Heart right ventricle (tissue), 16 donors: Measurements from ENCODE around the gene CNTLN. TPM values are rescaled to one million over a fixed set of nuclear protein-coding genes. Genes with fewer than 3 reads are reported as not detected.
"Not testable (repeated sequence)": the region's sequence is repeated elsewhere in the genome, so short reads cannot be mapped to it uniquely, and the experiment has no call there.

Experiments
- ATAC-seq, 8 donors: fragments of 200-7000 bp; cut with Tn5 transposase; one replicate each; pipeline ENCODE4 v1.9.1; 2020; ENCODE audit warnings: mild to moderate bottlenecking in 8 of 8, moderate library complexity in 8 of 8, moderate number of reproducible peaks in 1 of 8
- DNase-seq, 2 donors: peaks; one replicate each; pipeline ENCODE4 v3.0.0-alpha.2; 2020
- H3K27ac ChIP-seq, 10 donors: fragments of 200-600 bp; sonication (generic) in 2 of 10; one replicate each; pipeline versions ENCODE4 v1.5.0 to v1.8.0; 2020 to 2022; ENCODE audit warnings: mild to moderate bottlenecking in 3 of 10
- H3K27me3 ChIP-seq, 7 donors: fragments of 200-600 bp; one replicate each; pipeline ENCODE4 v1.8.0; 2021 to 2022; ENCODE audit warnings: mild to moderate bottlenecking in 2 of 7
- H3K36me3 ChIP-seq, 9 donors: fragments of 200-600 bp; sonication (generic) in 1 of 9; one replicate each; pipeline versions ENCODE4 v1.5.0 to v1.8.0; 2020 to 2022; ENCODE audit warnings: mild to moderate bottlenecking in 2 of 9
- H3K4me1 ChIP-seq, 9 donors: fragments of 200-600 bp; sonication (generic) in 1 of 9; one replicate each; pipeline versions ENCODE4 v1.5.0 to v1.8.0; 2020 to 2022; ENCODE audit warnings: mild to moderate bottlenecking in 4 of 9
- H3K4me3 ChIP-seq, 10 donors: fragments of 200-600 bp; sonication (generic) in 2 of 10; one replicate each; pipeline versions ENCODE4 v1.5.0 to v1.8.0; 2020 to 2022; ENCODE audit warnings: mild to moderate bottlenecking in 7 of 10, moderate library complexity in 2 of 10
- H3K9me3 ChIP-seq, 11 donors: fragments of 200-600 bp in 10 of 11; sonication (generic) in 2 of 11; one replicate each; pipeline versions ENCODE4 v1.5.0 to v1.8.0; 2013 to 2022; ENCODE audit warnings: mild to moderate bottlenecking in 2 of 11, control low read depth in 1 of 11, moderate library complexity in 1 of 11
- CTCF ChIP-seq, 9 donors: fragments of 200-600 bp; sonication (generic) in 2 of 9; IDR thresholded peaks; one replicate each; pipeline versions ENCODE4 v1.5.0 to v1.8.0; 2021 to 2022; ENCODE audit warnings: antibody characterized with exemption in 9 of 9, mild to moderate bottlenecking in 5 of 9, moderate library complexity in 1 of 9
- WGBS, 2 donors: extraction: QIAGEN DNeasy Blood & Tissue Kit; methylation state at CpG; one replicate each; pipeline ENCODE4 v1.1.7; 2013; ENCODE audit warnings: inconsistent platforms in 1 of 2; 5-methylcytosine and 5-hydroxymethylcytosine counted together
- intact Hi-C, 10 donors: fragments of 100-400 bp; cut with DNase I; formaldehyde crosslinking; loops; one replicate each; pipeline versions ENCODE4 v1.11.1 to v1.14.2; 2022
- polyA plus RNA-seq, 2 donors: library from polyadenylated mRNA; stranded (reverse); fragments of 200-250 nt; gene quantifications; one replicate each; pipeline ENCODE4 v1.2.3, GENCODE V29; 2013
- total RNA-seq, 10 donors: library from RNA; stranded (reverse); fragmentation: NEBNext Ultra II Directional in 3 of 10; extraction: Animal tissue kit (Norgen Biotek cat#: 25700) in 3 of 10; gene quantifications; one replicate each; pipeline versions ENCODE4 v1.2.1 to v1.2.4, GENCODE V29; 2021 to 2023
- donor health status: Arrhythmogenic right ventricular cardiomyopathy.
- donor health status: ischemic (EF 13 %, LVEDD 7.1; RV severe dilation, severe dysfunction).
- donor health status: healthy with polysubstance abuse.
- donor health status: DM: no; HTN: yes; CAD: no.
- donor health status: DM: no; HTN: no; CAD: no.
- donor health status: ischemic (EF 25% LVEDD 6.9; RV normal size, moderate dysfunction).
- donor health status: ischemic (EF 25% LVEDD 5.7; RV mildly dilated, moderate dysfunction).
- donor health status: healthy.
- donor health status: DM: yes; HTN: yes; CAD: no.
- donor health status: Ischemic cardiomyopathy.
- donor health status: ischemic (EF 35%, LVEDD 5.7; RV mildly dilated, moderate dysfunction).
- donor health status: nonischemic (EF 11% LVEDD 7.7; RV severe dilation, severe dysfunction).
- donor health status: DM: yes; HTN: yes; CAD: no.
- donor health status: PGD.
- donor health status: ischemic (EF 29% LVEDD 5.4; RV normal size, mild dysfunction).
- donor health status: nonischemic (EF 23%, LVEDD 6.1; RV moderate dilation, normal function).

CNTLN gene
- total and polyA plus RNA-seq, 12 donors: 1.5 to 3.6 (median 2.2) TPM

- Histone ChIP-seq H3K4me1 (no peaks in the 10 kb centered on the region), H3K36me3 (peaks cover 0 to 26% (median 0%) of the 10 kb centered on the region in 9 donors), H3K27me3 (no peaks in the 10 kb centered on the region), H3K27ac (no peak overlapping the region), H3K9me3 (peaks cover 0 to 77% (median 33%) of the 10 kb centered on the region in 11 donors), H3K4me3 (no peak overlapping the region)
- no peak for DNase-seq
- ATAC-seq: no peak
- WGBS, 2 donors: 90 to 98% methylated on average over 5 of the region's 5 CpGs
- intact Hi-C loops: no loop called here
- no peak for TF ChIP-seq CTCF (IDR thresholded peaks at IDR 0.05)
Measured at GRCh38 chr9:17246770-17247169, 111.9 kb downstream of the CNTLN start.

- ATAC-seq: no peak
- Histone ChIP-seq H3K27me3 (no peaks in the 10 kb centered on the region), H3K4me3 (no peak overlapping the region), H3K4me1 (no peaks in the 10 kb centered on the region), H3K9me3 (peaks cover 0 to 81% (median 61%) of the 10 kb centered on the region in 11 donors), H3K36me3 (peaks cover 0 to 28% (median 0%) of the 10 kb centered on the region in 9 donors), H3K27ac (no peak overlapping the region)
- DNase-seq: no peak
- intact Hi-C loops: no loop called here
- no peak for TF ChIP-seq CTCF (IDR thresholded peaks at IDR 0.05)
Measured at GRCh38 chr9:17251100-17251499, 116.3 kb downstream of the CNTLN start.

GRCh38 chr9:17268531-17269188 is 133.8 kb downstream of the CNTLN start:
- H3K4me3 ChIP-seq, H3K27ac ChIP-seq, H3K36me3 ChIP-seq, H3K27me3 ChIP-seq, DNase-seq, intact Hi-C loops, ATAC-seq, H3K4me1 ChIP-seq: not testable (repeated sequence)
- WGBS, 2 donors: 87 to 94% methylated on average over 19 of the region's 19 CpGs
- peaks cover 0 to 13% (median 0%) of the 10 kb centered on the region in 11 donors for H3K9me3 ChIP-seq

GRCh38 chr9:17269799-17270198 is 135.0 kb downstream of the CNTLN start:
- H3K4me1 ChIP-seq: no peaks in the 10 kb centered on the region
- no peak overlapping the region for H3K4me3 ChIP-seq
- DNase-seq (no peak), ATAC-seq (no peak)
- H3K36me3 ChIP-seq: no peaks in the 10 kb centered on the region
- intact Hi-C loops: no loop called here
- no peak overlapping the region for H3K27ac ChIP-seq
- no peak for TF ChIP-seq CTCF (IDR thresholded peaks at IDR 0.05)
- peaks cover 0 to 13% (median 0%) of the 10 kb centered on the region in 11 donors for H3K9me3 ChIP-seq
- H3K27me3 ChIP-seq: no peaks in the 10 kb centered on the region

GRCh38 chr9:17272536-17272935 is 137.7 kb downstream of the CNTLN start:
- Histone ChIP-seq H3K27ac (no peak overlapping the region), H3K27me3 (no peaks in the 10 kb centered on the region), H3K36me3 (peaks cover 0 to 8% (median 0%) of the 10 kb centered on the region in 9 donors), H3K9me3 (peaks cover 0 to 7% (median 0%) of the 10 kb centered on the region in 11 donors), H3K4me3 (no peak overlapping the region), H3K4me1 (no peaks in the 10 kb centered on the region)
- no peak for ATAC-seq
- intact Hi-C loops: no loop called here
- no peak for DNase-seq
- no peak for TF ChIP-seq CTCF (IDR thresholded peaks at IDR 0.05)
